IMR-90 (cell line): ENCODE measurements around the gene CNOT10. TPM values are rescaled to one million over a fixed set of nuclear protein-coding genes. Genes with fewer than 3 reads are reported as not detected.
A peak's percentile ranks its signal among the peaks of the same experiment; 100 is the strongest.
"Not testable (repeated sequence)": the region's sequence is repeated elsewhere in the genome, so short reads cannot be mapped to it uniquely, and the experiment has no call there.

Experiments
- ATAC-seq: fragments of 200-7000 bp; cut with Tn5 transposase; 2 replicates; pipeline ENCODE4 v1.9.1; 2020; ENCODE audit warnings: low read depth, mild to moderate bottlenecking, moderate library complexity
- BruUV-seq: library from RNA; stranded (reverse); fragments of 400-500 nt; replicated peaks from 2 replicates; lab custom pipeline; 2021; lab: Mats Ljungman, UMichigan
- CTCF ChIA-PET: fragments of 300-600 bp; formaldehyde crosslinking; extraction: SDS; loops from one replicate; lab custom pipeline; 2021; ENCODE audit warnings: antibody characterized with exemption; lab: Yijun Ruan, JAX
- POLR2A ChIA-PET: fragments of 300-600 bp; sonication (Branson Sonifier 250); formaldehyde crosslinking; loops from one replicate; lab custom pipeline; 2022; ENCODE audit warnings: antibody characterized with exemption; ENCODE audit not compliant: unreplicated experiment; lab: Charles Lee
- DNase-seq: peaks from one replicate; pipeline ENCODE4 v3.0.0; 2013
- H2AFZ ChIP-seq: replicated peaks from 2 replicates; pipeline ENCODE3; 2013; ENCODE audit warnings: low read length, mild to moderate bottlenecking; ENCODE audit not compliant: poor library complexity
- H2AK5ac ChIP-seq: 2 replicates; pipeline ENCODE4 v1.6.1; 2013; ENCODE audit warnings: low read depth, low read length, inconsistent platforms
- H2AK9ac ChIP-seq: replicated peaks from 2 replicates; pipeline ENCODE3; 2013; ENCODE audit warnings: mild to moderate bottlenecking, low read depth, low read length, moderate library complexity; ENCODE audit not compliant: poor library complexity
- H2BK120ac ChIP-seq: 2 replicates; pipeline ENCODE4 v1.6.1; 2013; ENCODE audit warnings: low read depth, low read length, inconsistent platforms
- H2BK15ac ChIP-seq: 3 replicates; pipeline ENCODE4 v1.6.1; 2013; ENCODE audit warnings: low read depth, low read length, inconsistent platforms
- H2BK20ac ChIP-seq: 2 replicates; pipeline ENCODE4 v1.6.1; 2013; ENCODE audit warnings: low read depth, mild to moderate bottlenecking, inconsistent platforms, low read length, moderate library complexity
- H2BK5ac ChIP-seq: 2 replicates; pipeline ENCODE4 v1.6.1; 2013; ENCODE audit warnings: mild to moderate bottlenecking, low read depth, low read length, inconsistent platforms; ENCODE audit not compliant: poor library complexity, severe bottlenecking
- H3K14ac ChIP-seq: replicated peaks from 2 replicates; pipeline ENCODE4 v1.6.1; 2013; ENCODE audit warnings: low read depth, low read length, inconsistent platforms
- H3K18ac ChIP-seq: 2 replicates; pipeline ENCODE4 v1.6.1; 2013; ENCODE audit warnings: low read depth, low read length, control low read depth
- H3K23ac ChIP-seq: 2 replicates; pipeline ENCODE4 v1.6.1; 2013; ENCODE audit warnings: low read depth, low read length, inconsistent platforms
- H3K27ac ChIP-seq: 2 replicates; pipeline ENCODE4 v1.5.1; 2013; ENCODE audit warnings: mild to moderate bottlenecking, control low read depth, low read length; ENCODE audit not compliant: insufficient read depth
- H3K27me3 ChIP-seq: 2 replicates; pipeline ENCODE4 v1.6.1; 2013; ENCODE audit warnings: low read length; ENCODE audit not compliant: control insufficient read depth, insufficient read depth
- H3K36me3 ChIP-seq: 2 replicates; pipeline ENCODE4 v1.6.1; 2013; ENCODE audit warnings: low read length, mixed read lengths; ENCODE audit not compliant: control insufficient read depth, insufficient read depth
- H3K4ac ChIP-seq: 2 replicates; pipeline ENCODE4 v1.6.1; 2013; ENCODE audit warnings: low read depth, low read length, inconsistent platforms
- H3K4me1 ChIP-seq: 2 replicates; pipeline ENCODE4 v1.6.1; 2013; ENCODE audit warnings: low read length, mixed read lengths; ENCODE audit not compliant: control insufficient read depth, insufficient read depth
- H3K4me2 ChIP-seq: 2 replicates; pipeline ENCODE4 v1.6.1; 2013; ENCODE audit warnings: low read depth, mild to moderate bottlenecking, control low read depth, low read length, moderate library complexity
- H3K4me3 ChIP-seq: 2 replicates; pipeline ENCODE4 v1.5.1; 2013; ENCODE audit warnings: low read depth, mild to moderate bottlenecking, control low read depth, low read length, moderate library complexity; ENCODE audit not compliant: insufficient read depth
- H3K56ac ChIP-seq: 2 replicates; pipeline ENCODE4 v1.6.1; 2013; ENCODE audit warnings: low read length, inconsistent platforms; ENCODE audit not compliant: insufficient read depth; ENCODE audit errors: extremely low read depth
- H3K79me1 ChIP-seq, 2 experiments: 2 replicates each; pipeline ENCODE4 v1.6.1; 2013; ENCODE audit warnings: low read length in 2 of 2, inconsistent platforms in 1 of 2, low read depth in 1 of 2
- H3K9ac ChIP-seq: 2 replicates; pipeline ENCODE4 v1.6.1; 2013; ENCODE audit warnings: low read depth, low read length, control low read depth
- H3K9me1 ChIP-seq: 2 replicates; pipeline ENCODE4 v1.6.1; 2013; ENCODE audit warnings: low read length, inconsistent platforms; ENCODE audit not compliant: insufficient read depth
- H3K9me3 ChIP-seq: 2 replicates; pipeline ENCODE4 v1.6.1; 2013; ENCODE audit warnings: low read length; ENCODE audit not compliant: control insufficient read depth, insufficient read depth
- H4K20me1 ChIP-seq: 2 replicates; pipeline ENCODE4 v1.6.1; 2013; ENCODE audit warnings: low read length, inconsistent platforms; ENCODE audit not compliant: insufficient read depth
- H4K5ac ChIP-seq: 2 replicates; pipeline ENCODE4 v1.6.1; 2013; ENCODE audit warnings: mild to moderate bottlenecking, low read depth, low read length, control low read depth
- H4K8ac ChIP-seq, 2 experiments: 2 replicates each; pipeline ENCODE4 v1.6.1; 2013; ENCODE audit warnings: low read depth in 2 of 2, low read length in 2 of 2, control low read depth in 1 of 2, inconsistent platforms in 1 of 2
- H4K91ac ChIP-seq: 2 replicates; pipeline ENCODE4 v1.6.1; 2013; ENCODE audit warnings: low read depth, low read length, inconsistent platforms; ENCODE audit not compliant: insufficient read depth
- MAFK ChIP-seq: IDR thresholded peaks from 2 replicates; pipeline ENCODE4 v1.6.1; 2012; ENCODE audit warnings: low read depth, low read length, improper control_type of control experiment
- RAD21 ChIP-seq: IDR thresholded peaks from 2 replicates; pipeline ENCODE4 v1.6.1; 2012; ENCODE audit warnings: low read length, improper control_type of control experiment
- WGBS, 2 experiments: methylation state at CpG; one replicate each; pipeline versions ENCODE4 v1.1.5 to v1.1.7; 2013; ENCODE audit warnings: missing lambda C conversion rate in 2 of 2; ENCODE audit not compliant: insufficient read length in 1 of 2; ENCODE audit errors: extremely low coverage in 2 of 2; 5-methylcytosine and 5-hydroxymethylcytosine counted together
- dilution Hi-C: fragments of 300-500 bp; cut with HindIII; formaldehyde crosslinking; loops from one replicate; pipeline ENCODE4 v1.14.3; 2018; ENCODE audit warnings: low sequenced_read_pairs; ENCODE audit not compliant: unreplicated experiment
- in situ Hi-C: fragments of 300-500 bp; cut with MboI; formaldehyde crosslinking; loops from 3 replicates; pipeline ENCODE4 v1.14.3; 2019; ENCODE audit warnings: low sequenced_read_pairs, inconsistent platforms, mixed read lengths
- intact Hi-C: fragments of 100-400 bp; cut with micrococcal nuclease; formaldehyde crosslinking; loops from 2 replicates; pipeline ENCODE4 v1.10.0; 2022
- polyA plus RNA-seq, 3 experiments: library from polyadenylated mRNA; depleted of rRNA; stranded (reverse); fragments of >200 nt; gene quantifications; 2 replicates each; pipeline ENCODE4 v1.2.3, GENCODE V29; 2012; ENCODE audit warnings: low replicate concordance in 1 of 3
- total RNA-seq: library from RNA; depleted of rRNA; stranded (reverse); fragments of >200 nt; gene quantifications from 2 replicates; pipeline ENCODE4 v1.2.3, GENCODE V29; 2012

The CNOT10 gene
- total and polyA plus RNA-seq, 2 of the 4 experiments (the other 2 are of a cell fraction) = 15.8 to 20.4 TPM

GRCh38 chr3:32781211-32781968 is 96.4 kb downstream of the CNOT10 start (continued):
- peak; percentile 54 for TF ChIP-seq RAD21
- TF ChIP-seq MAFK = no peak

- H3K4me2 ChIP-seq, ATAC-seq, BruUV-seq: not testable (repeated sequence)
Measured at GRCh38 chr3:32781969-32782270, 96.9 kb downstream of the CNOT10 start.

More at GRCh38 chr3:32781969-32782270, 96.9 kb downstream of the CNOT10 start:
- H3K9me3 ChIP-seq, H4K5ac ChIP-seq, H2BK5ac ChIP-seq, H3K4me1 ChIP-seq, H3K14ac ChIP-seq, H2BK20ac ChIP-seq, H3K4me3 ChIP-seq, H2AK5ac ChIP-seq, H3K4ac ChIP-seq, H3K36me3 ChIP-seq, H3K18ac ChIP-seq, H2BK15ac ChIP-seq, H3K27ac ChIP-seq, H3K23ac ChIP-seq, H3K27me3 ChIP-seq, H4K91ac ChIP-seq, H3K79me1 ChIP-seq, H2AK9ac ChIP-seq, H3K9me1 ChIP-seq, H2BK120ac ChIP-seq, H2AFZ ChIP-seq, dilution Hi-C loops, POLR2A ChIA-PET, H4K8ac ChIP-seq, DNase-seq, H3K9ac ChIP-seq, in situ Hi-C loops, H4K20me1 ChIP-seq, H3K56ac ChIP-seq: not testable (repeated sequence)
- WGBS, 2 experiments = no CpG with 5 or more reads among the region's 9 CpGs
- CTCF ChIA-PET = interaction anchor here (0.5 to 1.9 kb wide), 4 partner anchors 9 to 33 kb away, joined by 3 to 5 read pairs (median 4); no protein-coding TSS in a partner anchor
- intact Hi-C loops = loop anchor here (1.0 kb wide), 1 partner anchor 49 kb away; no protein-coding TSS in a partner anchor
